Caco-2 (cell line): Measurements from ENCODE around the gene PLA2G7. TPM values are rescaled to one million over a fixed set of nuclear protein-coding genes. Genes with fewer than 3 reads are reported as not detected.

Experiments used
- BruUV-seq: library from RNA; stranded (reverse); fragments of 400-500 nt; replicated peaks from 2 replicates; lab custom pipeline; 2021; lab: Mats Ljungman, UMichigan
- CTCF ChIA-PET: fragments of 300-600 bp; sonication (Branson Sonifier 250); formaldehyde crosslinking; loops from one replicate; lab custom pipeline; 2022; ENCODE audit warnings: antibody characterized with exemption; lab: Charles Lee
- POLR2A ChIA-PET: fragments of 300-600 bp; sonication (Branson Sonifier 250); formaldehyde crosslinking; loops from one replicate; lab custom pipeline; 2022; ENCODE audit warnings: antibody characterized with exemption; lab: Charles Lee
- DNase-seq, 2 experiments: peaks; one replicate each; pipeline versions ENCODE4 v3.0.0 to v3.0.0-alpha.2; 2020 to 2022
- H3K27me3 ChIP-seq: replicated peaks from 2 replicates; pipeline ENCODE4 v1.6.0; 2011; ENCODE audit warnings: low read length; ENCODE audit not compliant: control insufficient read depth, insufficient read depth
- H3K36me3 ChIP-seq: 2 replicates; pipeline ENCODE4 v1.5.1; 2011; ENCODE audit warnings: low read length; ENCODE audit not compliant: control insufficient read depth, insufficient read depth
- H3K4me1 ChIP-seq: fragments of 250-450 bp; sonication (Bioruptor Pico); 2 replicates; pipeline ENCODE4 v1.5.1; 2020; ENCODE audit warnings: mild to moderate bottlenecking
- H3K4me3 ChIP-seq: 2 replicates; pipeline ENCODE4 v1.5.1; 2011; ENCODE audit warnings: low read depth, mild to moderate bottlenecking, control low read depth, low read length
- H3K9me3 ChIP-seq: fragments of 250-450 bp; sonication (Bioruptor Pico); 2 replicates; pipeline ENCODE4 v1.5.1; 2020; ENCODE audit warnings: mild to moderate bottlenecking, moderate library complexity
- H3K27ac Mint-ChIP-seq: one replicate; pipeline ENCODE4 v1.8.0; 2022; ENCODE audit warnings: mixed read lengths; ENCODE audit not compliant: unreplicated experiment
- H3K27me3 Mint-ChIP-seq: one replicate; pipeline ENCODE4 v1.8.0; 2022; ENCODE audit warnings: mixed read lengths; ENCODE audit not compliant: insufficient read depth, unreplicated experiment
- H3K36me3 Mint-ChIP-seq: one replicate; pipeline ENCODE4 v1.8.0; 2022; ENCODE audit warnings: mild to moderate bottlenecking, mixed read lengths; ENCODE audit not compliant: insufficient read depth, unreplicated experiment
- H3K4me1 Mint-ChIP-seq: one replicate; pipeline ENCODE4 v1.8.0; 2022; ENCODE audit warnings: low read depth, mixed read lengths; ENCODE audit not compliant: unreplicated experiment
- H3K4me3 Mint-ChIP-seq: one replicate; pipeline ENCODE4 v1.8.0; 2022; ENCODE audit warnings: mild to moderate bottlenecking, moderate library complexity, mixed read lengths; ENCODE audit not compliant: unreplicated experiment
- H3K9me3 Mint-ChIP-seq: one replicate; pipeline ENCODE4 v1.8.0; 2022; ENCODE audit warnings: mixed read lengths; ENCODE audit not compliant: unreplicated experiment
- intact Hi-C: fragments of 100-400 bp; cut with micrococcal nuclease; formaldehyde crosslinking; loops from one replicate; pipeline ENCODE4 v1.10.0; 2022; ENCODE audit not compliant: unreplicated experiment
- total RNA-seq: library from RNA; stranded (reverse); gene quantifications from 2 replicates; pipeline ENCODE4 v1.2.3, GENCODE V29; 2022
- TF ChIP-seq, protein P1 (sequence below), 2 experiments: fragments of 200-600 bp in 1 of 2; IDR thresholded peaks; 1 replicate in 1 of 2; 2 replicates in 1 of 2; pipeline versions ENCODE4 v1.5.1 to v1.8.0; 2011 to 2022; ENCODE audit warnings: antibody characterized with exemption in 1 of 2, control low read depth in 1 of 2, inconsistent platforms in 1 of 2, low read depth in 1 of 2, low read length in 1 of 2, mild to moderate bottlenecking in 1 of 2, moderate library complexity in 1 of 2; ENCODE audit not compliant: insufficient read depth in 1 of 2, severe bottlenecking in 1 of 2, unreplicated experiment in 1 of 2

PLA2G7 gene
- total RNA-seq, 1 experiment from 2014 or later = 0.32 TPM

DNA sequence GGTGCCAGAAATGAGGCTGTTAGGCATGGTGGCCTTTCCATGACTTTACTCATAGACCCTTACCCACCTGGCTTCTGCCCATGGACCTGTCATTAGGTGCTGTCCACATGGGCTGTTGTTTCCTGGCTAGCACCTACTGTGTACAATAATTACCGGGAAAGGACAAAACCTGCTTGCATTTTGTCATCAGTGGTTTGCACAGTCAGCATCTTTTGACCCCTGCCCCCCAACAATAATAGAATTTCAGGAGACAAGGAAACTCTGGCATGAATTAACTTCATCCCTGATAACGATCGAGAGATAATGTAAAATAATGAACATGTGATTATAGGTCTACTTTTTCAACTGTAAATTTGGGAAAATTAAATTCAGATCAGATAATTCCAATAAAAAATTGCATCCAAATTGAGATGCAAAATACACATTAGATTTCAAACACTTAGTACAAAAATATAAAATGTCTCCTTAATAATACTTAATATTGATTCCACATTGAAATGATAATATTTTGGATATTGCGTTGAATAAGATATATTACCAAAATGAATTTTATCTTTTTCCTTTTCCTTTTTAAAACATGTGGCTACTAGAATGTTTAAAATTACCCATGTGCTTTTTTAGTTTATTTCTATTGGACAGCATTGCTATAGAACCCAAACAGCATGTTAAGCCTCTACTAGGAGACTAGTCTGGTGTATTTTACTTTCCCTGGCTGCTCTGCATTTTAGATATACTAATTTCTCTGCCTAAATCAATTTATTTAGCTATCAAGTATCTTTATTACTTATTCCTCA is 24.0 kb upstream of the PLA2G7 start:
- Mint-ChIP-seq H3K9me3 (no peaks in the 10 kb centered on the region), H3K4me1 (peaks cover 6% of the 10 kb centered on the region), H3K27ac (no peak overlapping the region), H3K36me3 (no peaks in the 10 kb centered on the region), H3K4me3 (no peak overlapping the region), H3K27me3 (no peaks in the 10 kb centered on the region)
- ChIA-PET POLR2A (no interaction called here), CTCF (no interaction called here)
- no peaks in the 10 kb centered on the region for H3K27me3 ChIP-seq
- DNase-seq = no peak
- TF ChIP-seq, protein P1, sequence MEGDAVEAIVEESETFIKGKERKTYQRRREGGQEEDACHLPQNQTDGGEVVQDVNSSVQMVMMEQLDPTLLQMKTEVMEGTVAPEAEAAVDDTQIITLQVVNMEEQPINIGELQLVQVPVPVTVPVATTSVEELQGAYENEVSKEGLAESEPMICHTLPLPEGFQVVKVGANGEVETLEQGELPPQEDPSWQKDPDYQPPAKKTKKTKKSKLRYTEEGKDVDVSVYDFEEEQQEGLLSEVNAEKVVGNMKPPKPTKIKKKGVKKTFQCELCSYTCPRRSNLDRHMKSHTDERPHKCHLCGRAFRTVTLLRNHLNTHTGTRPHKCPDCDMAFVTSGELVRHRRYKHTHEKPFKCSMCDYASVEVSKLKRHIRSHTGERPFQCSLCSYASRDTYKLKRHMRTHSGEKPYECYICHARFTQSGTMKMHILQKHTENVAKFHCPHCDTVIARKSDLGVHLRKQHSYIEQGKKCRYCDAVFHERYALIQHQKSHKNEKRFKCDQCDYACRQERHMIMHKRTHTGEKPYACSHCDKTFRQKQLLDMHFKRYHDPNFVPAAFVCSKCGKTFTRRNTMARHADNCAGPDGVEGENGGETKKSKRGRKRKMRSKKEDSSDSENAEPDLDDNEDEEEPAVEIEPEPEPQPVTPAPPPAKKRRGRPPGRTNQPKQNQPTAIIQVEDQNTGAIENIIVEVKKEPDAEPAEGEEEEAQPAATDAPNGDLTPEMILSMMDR (IDR thresholded peaks at IDR 0.05; ENCODE audit: insufficient read depth in 1 of 2, low read depth in 1 of 2, low read length in 1 of 2, severe bottlenecking in 1 of 2, unreplicated experiment in 1 of 2) = no peak
- no TSS peak for BruUV-seq
- intact Hi-C loops = no loop called here
- no peaks in the 10 kb centered on the region for H3K36me3 ChIP-seq
- H3K9me3 ChIP-seq = no peaks in the 10 kb centered on the region
- no peak overlapping the region for H3K4me3 ChIP-seq
- H3K4me1 ChIP-seq = no peaks in the 10 kb centered on the region

DNA sequence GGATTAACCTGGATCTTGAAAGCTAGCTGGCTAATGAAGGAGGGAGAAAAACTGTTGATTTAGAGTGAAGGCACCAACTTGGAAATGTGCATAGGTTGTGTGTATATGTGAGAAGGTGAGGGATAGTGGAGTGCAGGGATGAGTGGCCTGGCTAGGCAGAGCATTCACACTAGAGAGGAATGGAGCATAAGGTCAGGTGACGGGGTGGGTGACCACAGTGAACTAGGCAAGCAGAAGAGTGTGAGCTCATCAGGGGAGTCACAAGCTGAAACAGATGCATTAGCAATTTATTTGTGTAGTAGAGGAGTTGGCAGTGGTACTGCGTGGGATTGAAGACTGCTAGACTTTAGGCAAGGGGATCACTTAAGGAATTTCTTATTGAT is 22.0 kb upstream of the PLA2G7 start:
- Mint-ChIP-seq H3K4me3 (no peak overlapping the region), H3K27me3 (no peaks in the 10 kb centered on the region), H3K4me1 (peaks cover 6% of the 10 kb centered on the region), H3K27ac (no peak overlapping the region), H3K36me3 (no peaks in the 10 kb centered on the region), H3K9me3 (no peaks in the 10 kb centered on the region)
- BruUV-seq = no TSS peak
- TF ChIP-seq, protein P1 (IDR thresholded peaks at IDR 0.05; ENCODE audit: insufficient read depth in 1 of 2, low read depth in 1 of 2, low read length in 1 of 2, severe bottlenecking in 1 of 2, unreplicated experiment in 1 of 2) = no peak
- DNase-seq = no peak
- H3K27me3 ChIP-seq = no peaks in the 10 kb centered on the region
- CTCF ChIA-PET = no interaction called here
- POLR2A ChIA-PET = no interaction called here
- no peaks in the 10 kb centered on the region for H3K36me3 ChIP-seq
- no peak overlapping the region for H3K4me3 ChIP-seq
- H3K9me3 ChIP-seq = no peaks in the 10 kb centered on the region
- H3K4me1 ChIP-seq = no peaks in the 10 kb centered on the region
- intact Hi-C loops = no loop called here

DNA sequence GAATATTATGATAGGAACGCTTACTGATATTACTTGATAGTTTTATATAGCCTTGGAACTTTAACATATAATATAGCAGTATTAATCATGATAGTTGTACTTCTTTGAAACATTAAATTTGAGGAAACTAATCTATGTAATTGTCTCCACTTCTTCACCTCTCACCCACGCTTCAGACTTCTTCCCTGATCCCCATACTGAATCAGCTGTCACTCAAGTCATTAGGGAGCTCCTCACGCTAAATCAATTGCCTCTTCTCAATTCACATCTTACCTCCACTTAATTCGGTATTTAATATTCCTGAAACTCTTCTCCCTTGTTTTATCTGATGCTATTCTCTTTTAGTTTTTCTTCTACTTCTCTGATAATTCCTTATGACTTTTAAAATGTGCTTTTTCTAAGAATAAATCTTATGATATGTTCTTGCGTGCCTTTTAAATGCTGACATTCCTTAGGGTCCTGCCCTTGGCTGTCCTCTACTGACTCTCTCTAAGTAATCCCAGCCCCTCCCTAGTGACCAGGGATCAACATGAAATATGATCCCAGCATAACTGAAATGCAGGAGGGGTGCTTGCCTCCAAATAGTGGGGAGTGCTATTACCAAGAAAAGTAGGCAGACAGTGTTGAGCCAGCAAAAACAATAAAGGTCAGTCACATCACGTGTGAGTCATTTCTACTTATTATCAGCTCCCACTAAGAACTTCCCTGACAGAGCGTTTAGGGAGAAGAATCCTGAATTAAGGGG is 21.5 kb upstream of the PLA2G7 start:
- no peak for DNase-seq
- no peaks in the 10 kb centered on the region for H3K4me1 ChIP-seq
- Mint-ChIP-seq H3K4me1 (peaks cover 6% of the 10 kb centered on the region), H3K4me3 (no peak overlapping the region), H3K27me3 (no peaks in the 10 kb centered on the region), H3K36me3 (no peaks in the 10 kb centered on the region), H3K27ac (no peak overlapping the region), H3K9me3 (no peaks in the 10 kb centered on the region)
- ChIA-PET POLR2A (no interaction called here), CTCF (no interaction called here)
- H3K36me3 ChIP-seq = no peaks in the 10 kb centered on the region
- no peak overlapping the region for H3K4me3 ChIP-seq
- TF ChIP-seq, protein P1 (IDR thresholded peaks at IDR 0.05; ENCODE audit: insufficient read depth in 1 of 2, low read depth in 1 of 2, low read length in 1 of 2, severe bottlenecking in 1 of 2, unreplicated experiment in 1 of 2) = no peak
- H3K9me3 ChIP-seq = no peaks in the 10 kb centered on the region
- no peaks in the 10 kb centered on the region for H3K27me3 ChIP-seq
- intact Hi-C loops = no loop called here
- BruUV-seq = no TSS peak
